ENCODE results near the gene RIMBP3C. TPM values are rescaled to one million over a fixed set of nuclear protein-coding genes. Genes with fewer than 3 reads are reported as not detected.
"Not testable (repeated sequence)": the region's sequence is repeated elsewhere in the genome, so short reads cannot be mapped to it uniquely, and the experiment has no call there.

RIMBP3C gene
- total RNA-seq, 1 donor from 2014 or later: 1.4 TPM

DNA sequence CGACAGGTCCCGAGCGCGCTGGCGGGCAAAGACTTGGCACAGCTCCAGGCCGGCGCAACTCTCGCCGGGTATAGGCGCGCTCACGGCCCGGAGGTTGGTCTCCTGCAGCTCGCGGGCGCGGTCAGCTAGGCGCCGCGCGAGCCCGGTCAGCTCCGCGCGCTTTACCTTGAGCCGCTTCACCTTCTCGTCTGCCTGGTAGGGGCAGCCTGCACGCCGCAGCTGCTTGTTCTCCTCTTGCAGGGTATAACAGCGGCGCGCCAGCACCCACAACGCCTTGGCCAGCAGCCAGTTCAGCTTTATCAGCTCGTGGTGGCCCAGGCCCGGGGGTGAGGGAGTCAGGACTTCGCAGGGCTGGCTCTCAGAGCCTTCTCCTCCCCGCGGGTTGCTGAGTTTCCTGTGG lies 1.7 kb downstream of the RIMBP3C start:
- not testable (repeated sequence) for H3K4me3 Mint-ChIP-seq; DNase-seq (ENCODE audit: low read depth, low spot score); H3K27me3 Mint-ChIP-seq (ENCODE audit: low read depth); H3K9me3 Mint-ChIP-seq; H3K36me3 Mint-ChIP-seq (ENCODE audit: low read depth); H3K27ac Mint-ChIP-seq (ENCODE audit: unreplicated experiment); H3K4me1 Mint-ChIP-seq

- H3K27ac Mint-ChIP-seq (ENCODE audit: unreplicated experiment); H3K36me3 Mint-ChIP-seq (ENCODE audit: low read depth); H3K9me3 Mint-ChIP-seq; H3K4me3 Mint-ChIP-seq; DNase-seq (ENCODE audit: low read depth, low spot score); H3K27me3 Mint-ChIP-seq (ENCODE audit: low read depth); H3K4me1 Mint-ChIP-seq: not testable (repeated sequence)
Observed at GRCh38 chr22:21544432-21545322, 6.6 kb downstream of the RIMBP3C start.

- not testable (repeated sequence) for H3K4me3 Mint-ChIP-seq; DNase-seq (ENCODE audit: low read depth, low spot score); H3K27ac Mint-ChIP-seq (ENCODE audit: unreplicated experiment); H3K4me1 Mint-ChIP-seq; H3K27me3 Mint-ChIP-seq (ENCODE audit: low read depth); H3K36me3 Mint-ChIP-seq (ENCODE audit: low read depth); H3K9me3 Mint-ChIP-seq
Observed at GRCh38 chr22:21539862-21540261, 11.4 kb downstream of the RIMBP3C start.

DNA sequence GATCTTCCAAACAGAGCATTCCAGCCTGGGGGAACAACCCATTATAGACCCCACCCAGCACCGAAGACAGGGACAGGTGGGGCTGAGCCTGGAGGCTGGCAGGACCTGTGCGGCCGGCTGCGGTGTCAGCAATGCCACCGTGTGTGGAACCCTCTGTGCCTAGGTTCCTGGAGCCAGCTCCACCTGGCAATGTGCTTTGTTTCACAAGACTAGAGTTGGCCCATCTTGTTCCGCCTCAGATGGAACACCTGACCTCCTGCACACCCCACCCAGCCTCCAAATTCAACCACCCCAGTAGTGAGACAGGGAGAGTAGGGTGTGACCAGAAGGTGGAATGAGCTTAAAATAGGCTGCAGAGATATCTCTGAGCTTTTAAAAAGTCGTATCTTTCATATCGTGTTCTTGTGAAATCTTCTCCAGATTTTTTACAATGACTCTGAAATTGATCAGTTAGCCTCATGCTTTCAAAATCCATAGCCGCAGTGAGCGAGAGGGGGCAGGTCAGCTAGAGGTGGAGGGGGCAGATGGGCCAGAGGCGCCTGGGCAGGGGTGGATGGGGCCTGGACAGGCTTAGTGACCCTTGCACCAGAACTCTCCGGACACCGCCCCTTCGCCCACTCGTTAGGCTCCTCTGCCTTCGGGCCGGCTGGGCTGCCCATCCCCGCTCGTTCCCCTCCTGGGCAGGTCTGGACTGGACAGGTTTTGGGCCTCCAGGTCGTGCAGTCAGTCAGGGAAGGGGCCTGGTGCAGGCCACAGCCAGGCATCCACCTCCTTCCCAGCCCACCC lies 18.2 kb downstream of the RIMBP3C start:
- DNase-seq (ENCODE audit: low read depth, low spot score); H3K27me3 Mint-ChIP-seq (ENCODE audit: low read depth); H3K4me3 Mint-ChIP-seq; H3K4me1 Mint-ChIP-seq; H3K36me3 Mint-ChIP-seq (ENCODE audit: low read depth); H3K27ac Mint-ChIP-seq (ENCODE audit: unreplicated experiment); H3K9me3 Mint-ChIP-seq: not testable (repeated sequence)

GRCh38 chr22:21531525-21531924 lies 19.7 kb downstream of the RIMBP3C start:
- not testable (repeated sequence) for H3K4me1 Mint-ChIP-seq; H3K4me3 Mint-ChIP-seq; H3K9me3 Mint-ChIP-seq; H3K36me3 Mint-ChIP-seq (ENCODE audit: low read depth); H3K27ac Mint-ChIP-seq (ENCODE audit: unreplicated experiment); DNase-seq (ENCODE audit: low read depth, low spot score); H3K27me3 Mint-ChIP-seq (ENCODE audit: low read depth)

DNA sequence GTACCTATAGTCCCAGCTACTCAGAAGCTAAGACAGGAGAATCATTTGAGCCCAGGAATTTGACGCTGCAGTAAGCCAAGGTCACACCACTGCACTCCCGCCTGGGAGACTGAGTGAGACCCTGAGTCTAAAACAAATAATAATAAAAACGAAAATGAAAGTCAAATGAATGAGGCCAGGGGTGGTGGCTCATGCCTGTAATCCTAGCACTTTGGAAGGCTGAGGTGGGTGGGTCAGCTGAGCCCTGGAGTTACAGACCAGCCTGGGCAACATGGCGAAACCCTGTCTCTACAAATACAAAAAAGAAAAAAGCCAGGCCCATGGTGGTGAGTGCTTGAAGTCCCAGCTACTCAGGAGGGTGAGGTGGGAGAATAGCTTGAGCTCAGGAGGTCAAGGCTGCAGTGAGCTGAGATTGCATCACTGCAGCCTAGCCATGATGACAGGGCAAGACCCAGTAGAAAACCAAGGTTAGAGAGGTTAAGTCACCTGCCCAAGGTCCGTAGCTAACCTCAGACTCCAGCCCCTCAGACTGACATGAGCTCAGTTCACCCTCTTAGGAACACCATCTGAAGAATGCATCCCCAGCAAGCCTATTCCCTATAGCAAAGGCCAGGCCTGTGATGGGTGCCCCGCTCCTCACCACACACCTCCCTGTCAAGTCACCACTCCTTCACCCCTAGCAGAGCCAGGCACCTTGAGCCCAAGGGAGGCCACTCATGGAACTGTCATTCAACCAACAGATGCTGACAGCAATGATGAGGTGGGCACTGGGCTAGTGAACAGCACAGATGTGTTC lies 24.4 kb downstream of the RIMBP3C start:
- H3K9me3 Mint-ChIP-seq; H3K4me1 Mint-ChIP-seq; H3K27me3 Mint-ChIP-seq (ENCODE audit: low read depth); H3K4me3 Mint-ChIP-seq; DNase-seq (ENCODE audit: low read depth, low spot score); H3K36me3 Mint-ChIP-seq (ENCODE audit: low read depth); H3K27ac Mint-ChIP-seq (ENCODE audit: unreplicated experiment): not testable (repeated sequence)

- not testable (repeated sequence) for H3K4me3 Mint-ChIP-seq; H3K36me3 Mint-ChIP-seq (ENCODE audit: low read depth); H3K9me3 Mint-ChIP-seq; H3K27ac Mint-ChIP-seq (ENCODE audit: unreplicated experiment); DNase-seq (ENCODE audit: low read depth, low spot score); H3K27me3 Mint-ChIP-seq (ENCODE audit: low read depth); H3K4me1 Mint-ChIP-seq
Observed at GRCh38 chr22:21516970-21517764, 34.1 kb downstream of the RIMBP3C start.

DNA sequence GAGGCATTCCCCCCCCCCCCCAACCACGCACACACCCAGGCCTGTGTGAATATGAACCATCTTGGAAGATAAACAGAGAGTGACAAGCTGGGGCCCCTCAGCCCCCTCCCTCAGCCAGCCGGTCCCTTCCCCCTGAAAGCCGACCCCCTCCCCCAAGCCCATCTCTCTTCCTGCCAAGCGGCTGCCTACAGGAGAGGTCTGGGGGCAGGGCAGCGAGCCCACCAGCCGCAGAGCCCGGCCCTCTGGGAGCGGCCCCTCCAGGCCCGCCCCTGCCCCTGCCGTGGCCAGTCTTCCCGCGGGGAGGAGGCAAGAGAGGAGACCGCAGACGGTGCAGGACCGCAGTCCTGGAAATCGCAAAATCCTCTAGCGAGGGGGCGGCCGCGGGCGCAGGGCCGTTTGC lies 34.7 kb downstream of the RIMBP3C start:
- not testable (repeated sequence) for H3K9me3 Mint-ChIP-seq; H3K27ac Mint-ChIP-seq (ENCODE audit: unreplicated experiment); H3K4me3 Mint-ChIP-seq; H3K4me1 Mint-ChIP-seq; DNase-seq (ENCODE audit: low read depth, low spot score); H3K36me3 Mint-ChIP-seq (ENCODE audit: low read depth); H3K27me3 Mint-ChIP-seq (ENCODE audit: low read depth)

- not testable (repeated sequence) for H3K4me1 Mint-ChIP-seq; H3K27ac Mint-ChIP-seq (ENCODE audit: unreplicated experiment); H3K9me3 Mint-ChIP-seq; H3K27me3 Mint-ChIP-seq (ENCODE audit: low read depth); H3K4me3 Mint-ChIP-seq; H3K36me3 Mint-ChIP-seq (ENCODE audit: low read depth); DNase-seq (ENCODE audit: low read depth, low spot score)
Observed at GRCh38 chr22:21515234-21515633, 36.0 kb downstream of the RIMBP3C start.

- not testable (repeated sequence) for H3K4me1 Mint-ChIP-seq; H3K4me3 Mint-ChIP-seq; DNase-seq (ENCODE audit: low read depth, low spot score); H3K27me3 Mint-ChIP-seq (ENCODE audit: low read depth); H3K9me3 Mint-ChIP-seq; H3K27ac Mint-ChIP-seq (ENCODE audit: unreplicated experiment); H3K36me3 Mint-ChIP-seq (ENCODE audit: low read depth)
Observed at GRCh38 chr22:21514117-21514516, 37.1 kb downstream of the RIMBP3C start.

GRCh38 chr22:21512022-21512421 lies 39.2 kb downstream of the RIMBP3C start:
- not testable (repeated sequence) for H3K36me3 Mint-ChIP-seq (ENCODE audit: low read depth); H3K27ac Mint-ChIP-seq (ENCODE audit: unreplicated experiment); H3K27me3 Mint-ChIP-seq (ENCODE audit: low read depth); H3K4me3 Mint-ChIP-seq; DNase-seq (ENCODE audit: low read depth, low spot score); H3K9me3 Mint-ChIP-seq; H3K4me1 Mint-ChIP-seq

DNA sequence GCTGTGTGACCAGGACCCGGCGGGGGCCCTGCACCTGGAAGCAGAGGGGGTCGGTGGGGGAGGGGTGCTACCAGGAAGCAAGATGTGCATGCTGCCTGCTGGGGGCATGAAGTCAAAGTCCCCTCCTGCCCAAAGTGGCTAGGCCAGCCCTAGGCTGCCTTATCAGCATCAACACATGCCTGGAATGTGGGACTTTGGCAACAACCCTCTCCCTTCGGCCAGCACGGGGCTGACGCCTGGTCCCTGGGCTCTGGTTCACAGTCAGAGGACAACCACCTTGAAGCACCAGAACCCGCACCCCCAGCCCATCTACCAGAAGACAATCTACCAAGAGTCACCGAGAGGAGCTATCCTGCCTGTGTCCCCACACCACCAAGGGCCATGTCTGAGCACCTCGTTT lies 40.9 kb downstream of the RIMBP3C start:
- H3K36me3 Mint-ChIP-seq (ENCODE audit: low read depth); H3K27ac Mint-ChIP-seq (ENCODE audit: unreplicated experiment); H3K4me3 Mint-ChIP-seq; H3K27me3 Mint-ChIP-seq (ENCODE audit: low read depth); H3K4me1 Mint-ChIP-seq; DNase-seq (ENCODE audit: low read depth, low spot score); H3K9me3 Mint-ChIP-seq: not testable (repeated sequence)
